GM12874 (cell line): Measurements from ENCODE around the gene TRAPPC3.

ENCODE experiments used
- TF ChIP-seq, protein P1 (sequence below): IDR thresholded peaks from 2 replicates; pipeline ENCODE4 v1.5.1; 2011; ENCODE audit warnings: low read depth, mild to moderate bottlenecking, control low read depth, low read length, moderate library complexity; ENCODE audit not compliant: insufficient read depth

The TRAPPC3 gene

GRCh38 chr1:36098650-36099365 lies 50.5 kb downstream of the TRAPPC3 start:
- TF ChIP-seq, protein P1, sequence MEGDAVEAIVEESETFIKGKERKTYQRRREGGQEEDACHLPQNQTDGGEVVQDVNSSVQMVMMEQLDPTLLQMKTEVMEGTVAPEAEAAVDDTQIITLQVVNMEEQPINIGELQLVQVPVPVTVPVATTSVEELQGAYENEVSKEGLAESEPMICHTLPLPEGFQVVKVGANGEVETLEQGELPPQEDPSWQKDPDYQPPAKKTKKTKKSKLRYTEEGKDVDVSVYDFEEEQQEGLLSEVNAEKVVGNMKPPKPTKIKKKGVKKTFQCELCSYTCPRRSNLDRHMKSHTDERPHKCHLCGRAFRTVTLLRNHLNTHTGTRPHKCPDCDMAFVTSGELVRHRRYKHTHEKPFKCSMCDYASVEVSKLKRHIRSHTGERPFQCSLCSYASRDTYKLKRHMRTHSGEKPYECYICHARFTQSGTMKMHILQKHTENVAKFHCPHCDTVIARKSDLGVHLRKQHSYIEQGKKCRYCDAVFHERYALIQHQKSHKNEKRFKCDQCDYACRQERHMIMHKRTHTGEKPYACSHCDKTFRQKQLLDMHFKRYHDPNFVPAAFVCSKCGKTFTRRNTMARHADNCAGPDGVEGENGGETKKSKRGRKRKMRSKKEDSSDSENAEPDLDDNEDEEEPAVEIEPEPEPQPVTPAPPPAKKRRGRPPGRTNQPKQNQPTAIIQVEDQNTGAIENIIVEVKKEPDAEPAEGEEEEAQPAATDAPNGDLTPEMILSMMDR = no peak

DNA sequence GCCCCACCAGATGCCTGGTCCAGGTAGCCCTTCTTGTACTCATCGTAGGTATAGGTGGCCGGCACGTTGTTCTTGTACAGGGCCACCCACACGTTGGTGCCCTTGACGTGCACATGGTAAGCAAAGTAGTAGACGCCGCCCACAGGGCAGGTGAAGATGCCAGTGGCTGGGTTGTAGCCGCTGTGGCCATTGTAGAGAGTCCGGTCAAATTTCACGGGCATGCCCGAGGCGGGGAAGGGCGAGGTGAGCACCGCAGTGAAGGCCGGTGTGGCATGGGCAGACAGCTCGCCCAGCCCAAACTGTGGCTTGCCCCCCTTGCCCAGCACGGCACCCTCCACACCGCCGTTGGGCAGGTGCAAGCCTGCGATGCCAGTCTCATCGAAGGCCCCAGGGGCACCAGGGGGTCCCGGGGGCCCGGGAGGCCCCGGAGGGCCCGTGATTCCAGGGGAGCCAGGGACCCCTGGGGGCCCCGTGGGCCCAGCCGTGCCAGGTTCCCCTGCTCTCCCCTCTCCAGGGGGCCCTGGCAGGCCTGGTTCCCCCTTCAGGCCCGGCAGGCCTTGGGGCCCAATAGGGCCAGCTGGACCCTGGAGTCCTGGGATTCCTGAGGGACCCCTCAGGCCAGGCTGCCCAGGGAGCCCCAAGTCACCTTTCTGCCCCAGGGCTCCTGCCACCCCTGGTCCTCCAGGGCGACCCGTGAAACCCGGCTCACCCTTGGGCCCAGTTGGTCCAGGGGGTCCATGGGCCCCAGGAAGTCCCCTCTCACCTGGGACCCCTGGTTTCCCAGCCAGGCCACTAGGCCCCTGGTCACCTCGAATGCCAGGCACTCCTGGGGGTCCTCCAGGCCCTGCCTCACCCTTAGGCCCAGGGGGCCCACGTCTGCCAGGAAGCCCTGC lies 51.3 kb downstream of the TRAPPC3 start:
- TF ChIP-seq, protein P1 = no peak

DNA sequence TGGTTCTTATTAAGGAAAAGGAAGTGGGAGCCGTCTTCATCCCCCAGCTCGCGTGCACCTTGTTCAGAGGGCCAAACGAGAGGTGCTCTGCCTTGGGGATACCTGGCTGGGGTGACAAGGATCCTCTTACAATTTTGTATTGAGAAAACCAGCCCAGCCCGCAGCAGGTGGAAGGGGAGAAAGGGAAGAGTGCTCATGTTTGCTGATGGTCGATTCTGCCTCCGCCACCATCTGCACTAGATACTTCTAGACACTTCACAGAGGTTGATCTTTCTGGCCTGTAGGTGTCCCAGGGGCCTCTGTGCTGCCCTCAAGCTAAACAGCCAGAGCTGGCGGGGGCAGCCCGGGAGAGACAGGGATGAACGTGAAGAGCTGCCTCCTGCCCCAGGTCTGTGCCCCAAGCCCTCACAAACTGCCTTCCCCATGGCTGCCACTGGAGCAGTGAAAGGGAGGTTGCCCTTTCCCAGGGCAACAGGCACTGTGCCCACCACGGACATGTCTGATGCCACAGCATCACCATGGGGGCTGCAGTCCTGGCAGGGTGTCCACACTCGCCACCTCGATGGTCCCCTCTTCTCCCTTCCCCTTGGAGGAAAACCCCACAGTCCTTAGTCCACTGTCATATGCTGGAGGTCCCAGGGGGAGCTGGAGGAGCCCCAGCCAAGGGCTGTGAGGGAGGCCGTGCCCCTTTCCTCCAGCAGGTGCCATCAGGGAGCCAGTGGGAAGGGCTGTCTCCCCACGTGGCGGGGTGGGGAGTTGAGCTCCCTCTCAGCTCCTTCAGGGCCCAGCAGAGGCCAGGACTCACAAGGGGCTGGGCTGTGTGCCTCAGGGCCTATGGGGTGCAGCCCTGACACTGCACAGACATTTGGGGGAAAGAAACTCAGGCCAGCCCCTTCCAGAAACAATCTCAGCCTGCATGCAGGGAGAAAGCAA lies 52.5 kb downstream of the TRAPPC3 start:
- TF ChIP-seq, protein P1 = peak; percentile 22; the same call in 1 of the 2 replicates

DNA sequence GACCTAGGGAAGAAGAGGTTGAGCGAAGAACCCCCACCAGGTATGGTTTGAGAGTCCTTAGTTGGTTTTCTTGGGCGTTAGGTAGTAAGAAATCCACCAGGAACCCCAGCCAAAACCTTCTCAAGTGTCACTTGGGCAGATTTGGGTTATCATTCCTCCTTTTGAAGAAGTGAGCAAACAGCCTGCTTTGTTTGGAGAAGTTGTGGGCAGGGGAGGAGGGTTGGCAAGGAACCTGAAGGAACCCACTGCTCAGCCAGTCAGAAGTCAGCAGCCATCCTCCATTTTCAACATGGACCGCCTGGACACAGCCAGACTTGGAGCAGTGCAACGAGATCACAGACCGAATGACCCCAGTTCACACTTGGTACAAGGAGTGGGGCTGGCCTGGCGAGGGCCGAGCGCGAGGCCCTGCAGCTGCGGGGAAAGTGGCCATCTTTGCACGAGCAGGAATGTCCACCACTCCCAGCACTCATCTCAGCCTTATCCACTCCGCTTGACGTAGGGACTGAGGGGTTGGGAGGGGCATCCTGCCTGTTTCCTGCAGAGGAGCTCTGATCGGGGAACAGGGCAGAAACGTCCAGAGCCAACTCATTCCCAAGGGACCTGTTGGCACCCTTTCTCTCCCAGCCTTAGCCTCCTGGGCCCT lies 53.4 kb downstream of the TRAPPC3 start:
- TF ChIP-seq, protein P1 = no peak

- TF ChIP-seq, protein P1 = no peak
Measured at GRCh38 chr1:36094621-36095061, 54.6 kb downstream of the TRAPPC3 start.

GRCh38 chr1:36093929-36094328 lies 55.4 kb downstream of the TRAPPC3 start:
- TF ChIP-seq, protein P1 = no peak
